Left lung (tissue), 10 donors: ENCODE data around the gene AFF1. TPM values are rescaled to one million over a fixed set of nuclear protein-coding genes. Genes with fewer than 3 reads are reported as not detected.
"Not testable (repeated sequence)": the region's sequence is repeated elsewhere in the genome, so short reads cannot be mapped to it uniquely, and the experiment has no call there.

Source experiments
- ATAC-seq: fragments of 200-7000 bp; cut with Tn5 transposase; one replicate; pipeline ENCODE4 v1.9.1; 2020; ENCODE audit warnings: moderate library complexity
- DNase-seq, 4 donors: peaks; one replicate each; pipeline ENCODE4 v3.0.0-alpha.2; 2013 to 2020
- H3K27ac ChIP-seq, 2 donors: fragments of 200-600 bp; sonication (generic) in 1 of 2; one replicate each; pipeline versions ENCODE4 v1.5.0 to v1.8.0; 2020 to 2021
- H3K27me3 ChIP-seq, 2 donors: fragments of 200-600 bp; sonication (generic) in 1 of 2; one replicate each; pipeline versions ENCODE4 v1.5.0 to v1.8.0; 2020 to 2021
- H3K36me3 ChIP-seq, 2 donors: fragments of 200-600 bp; sonication (generic) in 1 of 2; one replicate each; pipeline versions ENCODE4 v1.5.0 to v1.8.0; 2020 to 2021
- H3K4me1 ChIP-seq, 2 donors: fragments of 200-600 bp; one replicate each; pipeline ENCODE4 v1.8.0; 2021
- H3K4me3 ChIP-seq, 2 donors: fragments of 200-600 bp; sonication (generic) in 1 of 2; one replicate each; pipeline versions ENCODE4 v1.5.0 to v1.8.0; 2020 to 2021; ENCODE audit warnings: mild to moderate bottlenecking in 1 of 2
- H3K9me3 ChIP-seq, 2 donors: fragments of 200-600 bp; sonication (generic) in 1 of 2; one replicate each; pipeline versions ENCODE4 v1.5.0 to v1.8.0; 2020 to 2021
- intact Hi-C, 2 donors: fragments of 100-400 bp; cut with DNase I; formaldehyde crosslinking; loops; one replicate each; pipeline versions ENCODE4 v1.11.2 to v1.14.2; 2022
- polyA plus RNA-seq, 6 donors: library from polyadenylated mRNA; unstranded; fragments of 120-200 nt; gene quantifications; one replicate each; pipeline ENCODE4 v1.2.1, GENCODE V29; 2013; ENCODE audit not compliant: insufficient read length in 6 of 6
- total RNA-seq, 2 donors: library from RNA; stranded (reverse); fragmentation: NEBNext Ultra II Directional; extraction: Animal tissue kit (Norgen Biotek cat#: 25700); gene quantifications; one replicate each; pipeline ENCODE4 v1.2.1, GENCODE V29; 2021
- TF ChIP-seq, protein P1 (sequence below), 2 donors: fragments of 200-600 bp; sonication (generic) in 1 of 2; IDR thresholded peaks; one replicate each; pipeline versions ENCODE4 v1.5.0 to v1.8.0; 2021; ENCODE audit warnings: antibody characterized with exemption in 2 of 2
- donor health status: DM: no; HTN: yes; CAD: no.
- donor health status: DM: no; HTN: no; CAD: no.

AFF1 gene
- total and polyA plus RNA-seq, 8 donors = 40.8 to 86.0 (median 48.1) TPM

DNA sequence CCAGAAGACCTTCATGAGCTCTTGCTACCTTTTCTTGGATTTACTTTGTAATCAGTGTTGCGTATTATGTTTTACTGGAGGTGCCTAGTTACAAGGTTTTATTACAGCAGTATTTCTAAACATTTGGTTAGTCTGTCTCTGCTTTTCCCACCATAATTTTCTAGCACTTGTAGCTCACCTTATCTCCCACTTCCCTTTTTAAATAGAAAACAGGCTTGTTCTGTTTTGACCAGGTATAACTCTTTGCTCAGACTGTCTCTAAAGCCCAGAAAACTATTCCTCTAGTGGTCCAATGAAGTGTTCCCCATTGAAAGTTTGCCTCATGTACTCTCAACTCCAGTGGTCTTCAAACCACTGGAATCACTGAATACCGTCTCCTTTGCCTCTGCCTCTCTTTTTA lies 43.9 kb downstream of the AFF1 start:
- H3K4me3 ChIP-seq = no peak overlapping the region
- no peaks in the 10 kb centered on the region for H3K9me3 ChIP-seq
- H3K27ac ChIP-seq = no peak overlapping the region
- intact Hi-C loops = no loop called here
- no peaks in the 10 kb centered on the region for H3K36me3 ChIP-seq
- DNase-seq = no peak
- no peak for ATAC-seq
- H3K27me3 ChIP-seq = no peaks in the 10 kb centered on the region
- H3K4me1 ChIP-seq = peaks cover under 1 to 48% of the 10 kb centered on the region in 2 donors
- TF ChIP-seq, protein P1, sequence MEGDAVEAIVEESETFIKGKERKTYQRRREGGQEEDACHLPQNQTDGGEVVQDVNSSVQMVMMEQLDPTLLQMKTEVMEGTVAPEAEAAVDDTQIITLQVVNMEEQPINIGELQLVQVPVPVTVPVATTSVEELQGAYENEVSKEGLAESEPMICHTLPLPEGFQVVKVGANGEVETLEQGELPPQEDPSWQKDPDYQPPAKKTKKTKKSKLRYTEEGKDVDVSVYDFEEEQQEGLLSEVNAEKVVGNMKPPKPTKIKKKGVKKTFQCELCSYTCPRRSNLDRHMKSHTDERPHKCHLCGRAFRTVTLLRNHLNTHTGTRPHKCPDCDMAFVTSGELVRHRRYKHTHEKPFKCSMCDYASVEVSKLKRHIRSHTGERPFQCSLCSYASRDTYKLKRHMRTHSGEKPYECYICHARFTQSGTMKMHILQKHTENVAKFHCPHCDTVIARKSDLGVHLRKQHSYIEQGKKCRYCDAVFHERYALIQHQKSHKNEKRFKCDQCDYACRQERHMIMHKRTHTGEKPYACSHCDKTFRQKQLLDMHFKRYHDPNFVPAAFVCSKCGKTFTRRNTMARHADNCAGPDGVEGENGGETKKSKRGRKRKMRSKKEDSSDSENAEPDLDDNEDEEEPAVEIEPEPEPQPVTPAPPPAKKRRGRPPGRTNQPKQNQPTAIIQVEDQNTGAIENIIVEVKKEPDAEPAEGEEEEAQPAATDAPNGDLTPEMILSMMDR (IDR thresholded peaks at IDR 0.05) = no peak

DNA sequence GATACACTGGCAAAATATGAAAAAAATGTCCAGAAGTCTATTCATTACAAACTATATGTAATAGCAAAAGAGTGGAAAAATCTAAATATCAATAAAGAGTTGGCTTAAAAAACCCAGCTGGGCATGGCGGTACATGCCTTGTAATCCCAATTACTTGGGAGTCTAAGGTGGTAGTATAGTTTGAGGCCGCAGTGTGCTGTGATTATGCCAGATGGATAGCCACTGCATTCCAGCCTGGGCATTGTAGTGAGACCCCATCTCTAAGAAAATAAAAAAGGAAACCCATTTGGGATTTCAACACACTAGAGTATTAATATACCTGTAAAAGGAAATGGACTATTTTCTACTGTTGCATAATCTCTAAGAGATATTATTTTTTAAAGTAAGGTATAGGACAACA lies 45.4 kb downstream of the AFF1 start:
- no peaks in the 10 kb centered on the region for H3K27me3 ChIP-seq
- H3K4me1 ChIP-seq = peaks cover 0 to 34% of the 10 kb centered on the region in 2 donors
- DNase-seq = no peak
- no peak overlapping the region for H3K27ac ChIP-seq
- intact Hi-C loops = no loop called here
- H3K4me3 ChIP-seq = no peak overlapping the region
- TF ChIP-seq, protein P1 (IDR thresholded peaks at IDR 0.05) = no peak
- no peaks in the 10 kb centered on the region for H3K36me3 ChIP-seq
- ATAC-seq = no peak
- H3K9me3 ChIP-seq = no peaks in the 10 kb centered on the region

DNA sequence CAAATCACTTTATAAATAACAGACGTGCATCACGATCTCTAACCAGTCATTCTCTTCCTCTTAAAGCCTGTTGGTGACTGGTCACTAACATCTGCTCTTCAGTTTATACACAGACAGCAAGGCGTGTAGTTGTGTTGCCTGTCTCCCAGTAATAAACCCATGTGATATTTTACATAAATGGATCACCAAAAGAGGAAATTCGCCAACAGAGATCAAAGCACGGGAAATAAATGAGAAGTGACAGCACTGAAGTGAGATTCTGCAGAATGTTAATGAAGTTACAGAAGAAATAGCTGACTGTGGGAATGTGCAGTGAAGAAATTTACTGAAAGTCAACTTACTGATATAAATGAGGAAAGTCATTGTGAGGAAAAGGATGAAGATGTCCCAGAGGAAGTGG lies 47.0 kb downstream of the AFF1 start:
- ATAC-seq = peak; percentile 64
- Histone ChIP-seq H3K4me3 (no peak overlapping the region), H3K27ac (peak overlapping the region; percentile 7 to 76), H3K4me1 (peaks cover 0 to 34% of the 10 kb centered on the region in 2 donors), H3K27me3 (no peaks in the 10 kb centered on the region), H3K9me3 (no peaks in the 10 kb centered on the region), H3K36me3 (no peaks in the 10 kb centered on the region)
- intact Hi-C loops = no loop called here
- TF ChIP-seq, protein P1 (IDR thresholded peaks at IDR 0.05) = no peak
- no peak for DNase-seq

DNA sequence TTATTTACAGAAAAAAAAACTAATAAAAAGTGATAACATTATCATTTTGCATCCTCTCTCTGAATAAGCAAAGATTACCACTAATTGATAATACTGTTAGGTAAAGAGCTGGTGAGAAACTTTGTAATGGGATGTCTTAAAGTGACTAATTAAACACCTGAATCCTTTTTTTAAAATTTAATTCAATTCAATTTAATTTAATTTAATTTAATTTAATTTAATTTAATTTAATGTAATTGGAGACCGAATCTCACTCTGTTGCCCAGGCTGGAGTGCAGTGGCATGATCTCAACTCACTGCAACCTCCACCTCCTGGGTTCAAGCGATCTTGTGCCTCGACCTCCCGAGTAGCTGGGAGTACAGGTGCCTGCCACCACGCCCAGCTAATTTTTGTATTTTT lies 51.0 kb downstream of the AFF1 start:
- H3K9me3 ChIP-seq, H3K27me3 ChIP-seq, intact Hi-C loops, H3K4me3 ChIP-seq, H3K27ac ChIP-seq, H3K36me3 ChIP-seq, ATAC-seq, DNase-seq: not testable (repeated sequence)
- H3K4me1 ChIP-seq = peaks cover 0 to 23% of the 10 kb centered on the region in 2 donors

DNA sequence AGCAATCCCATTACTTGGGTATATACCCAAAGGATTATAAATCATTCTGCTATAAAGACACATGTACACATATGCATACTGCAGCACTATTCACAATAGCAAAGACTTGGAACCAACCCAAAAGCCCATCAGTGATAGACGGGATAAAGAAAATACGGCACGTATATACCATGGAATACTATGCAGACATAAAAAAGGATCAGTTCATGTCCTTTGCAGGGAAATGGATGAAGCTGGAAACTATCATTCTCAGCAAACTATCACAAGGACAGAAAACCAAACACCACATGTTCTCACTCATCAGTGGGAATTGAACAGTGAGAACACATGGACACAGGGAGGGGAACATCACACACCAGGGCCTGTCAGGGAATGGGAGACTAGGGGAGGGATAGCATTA lies 54.8 kb downstream of the AFF1 start:
- H3K9me3 ChIP-seq, H3K36me3 ChIP-seq, H3K4me3 ChIP-seq, DNase-seq, H3K27ac ChIP-seq, ATAC-seq, intact Hi-C loops, H3K27me3 ChIP-seq: not testable (repeated sequence)
- peaks cover 0 to 10% of the 10 kb centered on the region in 2 donors for H3K4me1 ChIP-seq

DNA sequence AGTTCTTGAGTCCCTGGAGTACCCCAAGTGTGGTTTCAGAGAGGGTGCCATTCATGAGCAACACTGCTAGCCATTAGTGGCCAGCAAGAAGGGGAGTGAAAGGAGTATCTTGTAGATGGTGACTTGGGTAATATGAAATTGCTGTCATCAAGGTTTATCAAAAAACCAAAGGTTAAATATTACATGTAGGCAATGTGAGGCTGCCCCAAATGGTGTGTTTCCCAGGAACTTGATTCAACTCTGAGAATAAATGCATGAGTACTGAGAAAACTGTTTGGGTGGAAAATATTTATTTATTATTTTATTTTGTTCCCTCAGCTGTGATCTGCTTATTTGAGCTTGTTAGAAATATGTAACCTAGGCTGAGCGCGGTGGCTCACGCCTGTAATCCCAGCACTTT lies 55.7 kb downstream of the AFF1 start:
- intact Hi-C loops = no loop called here
- DNase-seq = no peak
- H3K4me1 ChIP-seq = peaks cover 0 to 10% of the 10 kb centered on the region in 2 donors

More for the DNA sequence above, 55.7 kb downstream of the AFF1 start:
- H3K4me3 ChIP-seq = no peak overlapping the region
- no peak for ATAC-seq
- no peaks in the 10 kb centered on the region for H3K27me3 ChIP-seq
- no peak overlapping the region for H3K27ac ChIP-seq
- TF ChIP-seq, protein P1 (IDR thresholded peaks at IDR 0.05) = no peak
- no peaks in the 10 kb centered on the region for H3K9me3 ChIP-seq
- H3K36me3 ChIP-seq = no peaks in the 10 kb centered on the region
